WTC11 (cell line): Measurements from ENCODE around the gene SH2B3.

Experiments used
- CBFB ChIP-seq: sonication (generic); formaldehyde crosslinking; IDR thresholded peaks from 2 replicates; pipeline ENCODE4 v1.8.1; 2022; ENCODE audit warnings: mild to moderate bottlenecking, low read depth, missing genetic modification reagents
- CREB1 ChIP-seq: sonication (generic); formaldehyde crosslinking; IDR thresholded peaks from 2 replicates; pipeline ENCODE4 v1.8.0; 2023; ENCODE audit warnings: mild to moderate bottlenecking, missing genetic modification reagents
- ETV6 ChIP-seq: sonication (generic); formaldehyde crosslinking; IDR thresholded peaks from 2 replicates; pipeline ENCODE4 v1.8.1; 2022; ENCODE audit warnings: mild to moderate bottlenecking, missing genetic modification reagents
- FOXK1 ChIP-seq: sonication (generic); formaldehyde crosslinking; IDR thresholded peaks from 2 replicates; pipeline ENCODE4 v1.8.0; 2022; ENCODE audit warnings: mild to moderate bottlenecking, moderate library complexity, missing genetic modification reagents
- NR2C2 ChIP-seq: sonication (generic); formaldehyde crosslinking; IDR thresholded peaks from 2 replicates; pipeline ENCODE4 v1.8.0; 2022; ENCODE audit warnings: mild to moderate bottlenecking, missing genetic modification reagents
- TEAD4 ChIP-seq: sonication (generic); formaldehyde crosslinking; IDR thresholded peaks from 2 replicates; pipeline ENCODE4 v1.8.0; 2022; ENCODE audit warnings: mild to moderate bottlenecking, missing genetic modification reagents
- TF ChIP-seq, protein P1 (sequence below): fragments of 200-600 bp; IDR thresholded peaks from 2 replicates; pipeline ENCODE4 v1.8.0; 2022; ENCODE audit warnings: antibody characterized with exemption
- TF ChIP-seq, protein P2 (sequence below): sonication (generic); formaldehyde crosslinking; IDR thresholded peaks from 2 replicates; pipeline ENCODE4 v1.8.1; 2022; ENCODE audit warnings: low read depth, missing genetic modification reagents, borderline replicate concordance
- TF ChIP-seq, protein P3 (sequence below): sonication (generic); formaldehyde crosslinking; IDR thresholded peaks from 2 replicates; pipeline ENCODE4 v1.8.1; 2023; ENCODE audit warnings: mild to moderate bottlenecking, missing genetic modification reagents, moderate library complexity
- TF ChIP-seq, protein P4 (sequence below): sonication (generic); formaldehyde crosslinking; IDR thresholded peaks from 2 replicates; pipeline ENCODE4 v1.8.0; 2023; ENCODE audit warnings: missing genetic modification reagents
- TF ChIP-seq, protein P5 (sequence below): sonication (generic); formaldehyde crosslinking; IDR thresholded peaks from 2 replicates; pipeline ENCODE4 v1.8.1; 2023; ENCODE audit warnings: mild to moderate bottlenecking, missing genetic modification reagents

DNA sequence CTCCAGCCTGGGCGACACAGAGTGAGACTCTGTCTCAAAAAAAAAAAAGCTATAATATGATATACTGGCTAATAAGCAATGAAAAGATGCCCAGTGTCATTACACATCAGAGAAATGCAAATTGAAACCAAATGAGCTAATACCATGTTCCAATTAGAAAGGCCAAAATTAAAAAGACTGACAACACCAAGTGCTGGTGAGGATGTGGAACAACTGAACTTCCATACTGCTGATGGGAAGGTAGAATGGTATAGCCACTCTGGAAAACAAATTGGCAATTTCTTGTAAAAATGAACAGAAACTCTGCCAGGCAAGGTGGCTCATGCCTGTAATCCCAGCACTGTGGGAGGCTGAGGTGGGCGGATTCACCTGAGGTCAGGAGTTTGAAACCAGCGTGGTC lies 28.3 kb upstream of the SH2B3 start:
- TF ChIP-seq, protein P1, sequence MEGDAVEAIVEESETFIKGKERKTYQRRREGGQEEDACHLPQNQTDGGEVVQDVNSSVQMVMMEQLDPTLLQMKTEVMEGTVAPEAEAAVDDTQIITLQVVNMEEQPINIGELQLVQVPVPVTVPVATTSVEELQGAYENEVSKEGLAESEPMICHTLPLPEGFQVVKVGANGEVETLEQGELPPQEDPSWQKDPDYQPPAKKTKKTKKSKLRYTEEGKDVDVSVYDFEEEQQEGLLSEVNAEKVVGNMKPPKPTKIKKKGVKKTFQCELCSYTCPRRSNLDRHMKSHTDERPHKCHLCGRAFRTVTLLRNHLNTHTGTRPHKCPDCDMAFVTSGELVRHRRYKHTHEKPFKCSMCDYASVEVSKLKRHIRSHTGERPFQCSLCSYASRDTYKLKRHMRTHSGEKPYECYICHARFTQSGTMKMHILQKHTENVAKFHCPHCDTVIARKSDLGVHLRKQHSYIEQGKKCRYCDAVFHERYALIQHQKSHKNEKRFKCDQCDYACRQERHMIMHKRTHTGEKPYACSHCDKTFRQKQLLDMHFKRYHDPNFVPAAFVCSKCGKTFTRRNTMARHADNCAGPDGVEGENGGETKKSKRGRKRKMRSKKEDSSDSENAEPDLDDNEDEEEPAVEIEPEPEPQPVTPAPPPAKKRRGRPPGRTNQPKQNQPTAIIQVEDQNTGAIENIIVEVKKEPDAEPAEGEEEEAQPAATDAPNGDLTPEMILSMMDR = no peak
- TF ChIP-seq, protein P2, sequence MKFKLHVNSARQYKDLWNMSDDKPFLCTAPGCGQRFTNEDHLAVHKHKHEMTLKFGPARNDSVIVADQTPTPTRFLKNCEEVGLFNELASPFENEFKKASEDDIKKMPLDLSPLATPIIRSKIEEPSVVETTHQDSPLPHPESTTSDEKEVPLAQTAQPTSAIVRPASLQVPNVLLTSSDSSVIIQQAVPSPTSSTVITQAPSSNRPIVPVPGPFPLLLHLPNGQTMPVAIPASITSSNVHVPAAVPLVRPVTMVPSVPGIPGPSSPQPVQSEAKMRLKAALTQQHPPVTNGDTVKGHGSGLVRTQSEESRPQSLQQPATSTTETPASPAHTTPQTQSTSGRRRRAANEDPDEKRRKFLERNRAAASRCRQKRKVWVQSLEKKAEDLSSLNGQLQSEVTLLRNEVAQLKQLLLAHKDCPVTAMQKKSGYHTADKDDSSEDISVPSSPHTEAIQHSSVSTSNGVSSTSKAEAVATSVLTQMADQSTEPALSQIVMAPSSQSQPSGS (CRISPR knock-in tag) = no peak
- TF ChIP-seq, protein P3, sequence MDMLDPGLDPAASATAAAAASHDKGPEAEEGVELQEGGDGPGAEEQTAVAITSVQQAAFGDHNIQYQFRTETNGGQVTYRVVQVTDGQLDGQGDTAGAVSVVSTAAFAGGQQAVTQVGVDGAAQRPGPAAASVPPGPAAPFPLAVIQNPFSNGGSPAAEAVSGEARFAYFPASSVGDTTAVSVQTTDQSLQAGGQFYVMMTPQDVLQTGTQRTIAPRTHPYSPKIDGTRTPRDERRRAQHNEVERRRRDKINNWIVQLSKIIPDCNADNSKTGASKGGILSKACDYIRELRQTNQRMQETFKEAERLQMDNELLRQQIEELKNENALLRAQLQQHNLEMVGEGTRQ = no peak
- TF ChIP-seq, protein P4, sequence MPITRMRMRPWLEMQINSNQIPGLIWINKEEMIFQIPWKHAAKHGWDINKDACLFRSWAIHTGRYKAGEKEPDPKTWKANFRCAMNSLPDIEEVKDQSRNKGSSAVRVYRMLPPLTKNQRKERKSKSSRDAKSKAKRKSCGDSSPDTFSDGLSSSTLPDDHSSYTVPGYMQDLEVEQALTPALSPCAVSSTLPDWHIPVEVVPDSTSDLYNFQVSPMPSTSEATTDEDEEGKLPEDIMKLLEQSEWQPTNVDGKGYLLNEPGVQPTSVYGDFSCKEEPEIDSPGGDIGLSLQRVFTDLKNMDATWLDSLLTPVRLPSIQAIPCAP (CRISPR knock-in tag) = no peak
- TF ChIP-seq CREB1 (no peak), CBFB (CRISPR knock-in tag) (no peak), NR2C2 (CRISPR knock-in tag) (no peak), FOXK1 (CRISPR knock-in tag) (no peak), TEAD4 (no peak), ETV6 (CRISPR knock-in tag) (no peak)
- TF ChIP-seq, protein P5, sequence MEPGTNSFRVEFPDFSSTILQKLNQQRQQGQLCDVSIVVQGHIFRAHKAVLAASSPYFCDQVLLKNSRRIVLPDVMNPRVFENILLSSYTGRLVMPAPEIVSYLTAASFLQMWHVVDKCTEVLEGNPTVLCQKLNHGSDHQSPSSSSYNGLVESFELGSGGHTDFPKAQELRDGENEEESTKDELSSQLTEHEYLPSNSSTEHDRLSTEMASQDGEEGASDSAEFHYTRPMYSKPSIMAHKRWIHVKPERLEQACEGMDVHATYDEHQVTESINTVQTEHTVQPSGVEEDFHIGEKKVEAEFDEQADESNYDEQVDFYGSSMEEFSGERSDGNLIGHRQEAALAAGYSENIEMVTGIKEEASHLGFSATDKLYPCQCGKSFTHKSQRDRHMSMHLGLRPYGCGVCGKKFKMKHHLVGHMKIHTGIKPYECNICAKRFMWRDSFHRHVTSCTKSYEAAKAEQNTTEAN (CRISPR knock-in tag) = no peak
